ENCODE measurements around the gene ADISSP. TPM values are rescaled to one million over a fixed set of nuclear protein-coding genes. Genes with fewer than 3 reads are reported as not detected.

The ADISSP gene
- total and polyA plus RNA-seq, 9 of the 15 experiments (the other 6 are each of a cell fraction or from before 2014, with no cell fraction given), result 1.4 to 70.6 (median 23.4) TPM

DNA sequence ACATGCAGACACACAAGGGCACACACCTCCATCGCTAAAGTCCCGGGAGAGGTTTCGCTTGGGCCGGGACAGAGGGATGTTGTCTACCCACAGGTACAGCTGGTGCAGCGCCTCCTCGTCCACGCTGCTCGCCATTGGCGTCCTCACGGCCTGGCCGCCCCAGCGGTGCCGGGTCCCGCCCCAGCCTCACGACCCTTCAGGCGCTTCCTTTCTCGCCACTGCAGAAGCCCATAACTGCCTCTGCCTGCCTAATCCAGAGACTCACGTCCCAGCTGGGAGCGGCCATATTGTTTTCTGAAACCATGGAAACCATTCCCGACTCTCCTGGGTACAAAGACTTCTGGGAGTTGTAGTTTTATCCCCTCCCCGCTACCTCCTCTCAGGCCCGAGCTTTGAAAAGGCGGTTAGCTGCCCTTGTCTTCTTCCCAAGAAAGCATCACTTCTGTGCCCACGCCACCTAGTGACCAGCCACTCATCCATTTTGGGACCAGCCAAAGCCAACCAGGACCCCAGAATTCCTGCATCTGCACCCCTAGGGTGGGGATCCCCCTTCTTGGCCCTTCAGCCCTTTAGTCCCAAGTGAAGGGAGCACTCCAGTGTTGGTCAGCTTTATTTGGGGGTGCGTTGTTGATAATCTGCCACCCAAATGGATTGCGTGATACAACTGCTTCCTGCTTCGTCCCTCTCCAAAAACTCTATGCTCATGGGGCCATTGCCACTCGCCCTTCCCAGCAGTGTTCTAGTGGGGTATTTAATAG, 13.8 kb upstream of the ADISSP start, which contains the start of gene SPEF1 (continued):
- TF ChIP-seq C11orf30 (IDR thresholded peaks at IDR 0.05; ENCODE audit: low read depth) (no peak), TAL1 (IDR thresholded peaks at IDR 0.05) (no peak), PCBP2 (IDR thresholded peaks at IDR 0.05; ENCODE audit: low read depth, low read length, poor library complexity, severe bottlenecking) (no peak), POLR2B (IDR thresholded peaks at IDR 0.05; ENCODE audit: low read depth, partially characterized antibody) (no peak), ZNF184 (CRISPR knock-in tag; IDR thresholded peaks at IDR 0.05) (no peak), RCOR1 (IDR thresholded peaks at IDR 0.05; ENCODE audit: borderline replicate concordance in 1 of 2, low read depth in 2 of 2, low read length in 2 of 2) (peak in 1 of 2 experiments; percentile 37; a peak in 1 of 4 replicates), MTF1 (CRISPR knock-in tag; IDR thresholded peaks at IDR 0.05; ENCODE audit: borderline replicate concordance) (no peak), WHSC1 (IDR thresholded peaks at IDR 0.05; ENCODE audit: low read length) (no peak), SIX5 (IDR thresholded peaks at IDR 0.05; ENCODE audit: borderline replicate concordance in 1 of 2, insufficient read depth in 1 of 2, low read depth in 1 of 2, low read length in 2 of 2) (peak; percentile 63 to 78), POLR2AphosphoS2 (IDR thresholded peaks at IDR 0.05; ENCODE audit: low read length) (0 out of 2 replicates have a peak, but pooled peaks have one; percentile 64), HMGN3 (IDR thresholded peaks at IDR 0.05; ENCODE audit: borderline replicate concordance, extremely low read depth, insufficient read length, low read depth, low read length) (no peak), ZNF165 (CRISPR knock-in tag; IDR thresholded peaks at IDR 0.05; ENCODE audit: borderline replicate concordance) (no peak), ZNF239 (CRISPR knock-in tag; IDR thresholded peaks at IDR 0.05) (no peak), TEAD4 (IDR thresholded peaks at IDR 0.05; ENCODE audit: low read length) (no peak), TEAD4 (CRISPR knock-in tag; IDR thresholded peaks at IDR 0.05; ENCODE audit: borderline replicate concordance) (no peak), ESRRA (IDR thresholded peaks at IDR 0.05; ENCODE audit: borderline replicate concordance, low read depth) (no peak)
- TF ChIP-seq, protein P1, sequence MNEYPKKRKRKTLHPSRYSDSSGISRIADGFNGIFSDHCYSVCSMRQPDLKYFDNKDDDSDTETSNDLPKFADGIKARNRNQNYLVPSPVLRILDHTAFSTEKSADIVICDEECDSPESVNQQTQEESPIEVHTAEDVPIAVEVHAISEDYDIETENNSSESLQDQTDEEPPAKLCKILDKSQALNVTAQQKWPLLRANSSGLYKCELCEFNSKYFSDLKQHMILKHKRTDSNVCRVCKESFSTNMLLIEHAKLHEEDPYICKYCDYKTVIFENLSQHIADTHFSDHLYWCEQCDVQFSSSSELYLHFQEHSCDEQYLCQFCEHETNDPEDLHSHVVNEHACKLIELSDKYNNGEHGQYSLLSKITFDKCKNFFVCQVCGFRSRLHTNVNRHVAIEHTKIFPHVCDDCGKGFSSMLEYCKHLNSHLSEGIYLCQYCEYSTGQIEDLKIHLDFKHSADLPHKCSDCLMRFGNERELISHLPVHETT (CRISPR knock-in tag; conservative IDR thresholded peaks at IDR 0.05 in 1 of 2, IDR thresholded peaks at IDR 0.05 in 1 of 2), result no peak
- TF ChIP-seq, protein P2, sequence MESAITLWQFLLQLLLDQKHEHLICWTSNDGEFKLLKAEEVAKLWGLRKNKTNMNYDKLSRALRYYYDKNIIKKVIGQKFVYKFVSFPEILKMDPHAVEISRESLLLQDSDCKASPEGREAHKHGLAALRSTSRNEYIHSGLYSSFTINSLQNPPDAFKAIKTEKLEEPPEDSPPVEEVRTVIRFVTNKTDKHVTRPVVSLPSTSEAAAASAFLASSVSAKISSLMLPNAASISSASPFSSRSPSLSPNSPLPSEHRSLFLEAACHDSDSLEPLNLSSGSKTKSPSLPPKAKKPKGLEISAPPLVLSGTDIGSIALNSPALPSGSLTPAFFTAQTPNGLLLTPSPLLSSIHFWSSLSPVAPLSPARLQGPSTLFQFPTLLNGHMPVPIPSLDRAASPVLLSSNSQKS (CRISPR knock-in tag; IDR thresholded peaks at IDR 0.05), result no peak
- TF ChIP-seq, protein P3, sequence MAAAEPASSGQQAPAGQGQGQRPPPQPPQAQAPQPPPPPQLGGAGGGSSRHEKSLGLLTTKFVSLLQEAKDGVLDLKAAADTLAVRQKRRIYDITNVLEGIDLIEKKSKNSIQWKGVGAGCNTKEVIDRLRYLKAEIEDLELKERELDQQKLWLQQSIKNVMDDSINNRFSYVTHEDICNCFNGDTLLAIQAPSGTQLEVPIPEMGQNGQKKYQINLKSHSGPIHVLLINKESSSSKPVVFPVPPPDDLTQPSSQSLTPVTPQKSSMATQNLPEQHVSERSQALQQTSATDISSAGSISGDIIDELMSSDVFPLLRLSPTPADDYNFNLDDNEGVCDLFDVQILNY (CRISPR knock-in tag; IDR thresholded peaks at IDR 0.05), result no peak
- TF ChIP-seq, protein P4, sequence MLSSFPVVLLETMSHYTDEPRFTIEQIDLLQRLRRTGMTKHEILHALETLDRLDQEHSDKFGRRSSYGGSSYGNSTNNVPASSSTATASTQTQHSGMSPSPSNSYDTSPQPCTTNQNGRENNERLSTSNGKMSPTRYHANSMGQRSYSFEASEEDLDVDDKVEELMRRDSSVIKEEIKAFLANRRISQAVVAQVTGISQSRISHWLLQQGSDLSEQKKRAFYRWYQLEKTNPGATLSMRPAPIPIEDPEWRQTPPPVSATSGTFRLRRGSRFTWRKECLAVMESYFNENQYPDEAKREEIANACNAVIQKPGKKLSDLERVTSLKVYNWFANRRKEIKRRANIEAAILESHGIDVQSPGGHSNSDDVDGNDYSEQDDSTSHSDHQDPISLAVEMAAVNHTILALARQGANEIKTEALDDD (IDR thresholded peaks at IDR 0.05), result no peak

Measured in K562 (cell line).